ENCODE results near the gene RNF144A. TPM values are rescaled to one million over a fixed set of nuclear protein-coding genes. Genes with fewer than 3 reads are reported as not detected.

Gene RNF144A
- total RNA-seq, 6 experiments from 2014 or later, result 1.2 to 3.2 (median 2.0) TPM

- DNase-seq (no peak), ATAC-seq (peak in 2 of 4 donors; percentile 34 to 42)
- Histone ChIP-seq H3K4me3 (no peak overlapping the region), H3K27me3 (no peaks in the 10 kb centered on the region), H3K36me3 (no peaks in the 10 kb centered on the region), H3K27ac (no peak overlapping the region), H3K4me1 (no peaks in the 10 kb centered on the region), H3K9me3 (no peaks in the 10 kb centered on the region)
- TF ChIP-seq POLR2A (IDR thresholded peaks at IDR 0.05) (no peak), CTCF (IDR thresholded peaks at IDR 0.05) (no peak)
- 63% methylated on average over 8 of the region's 8 CpGs for WGBS (ENCODE audit: insufficient coverage, low coverage, low lambda C conversion rate, missing lambda C conversion rate)
- intact Hi-C loops (cut with DNase I), result loop anchor here in 1 of 2 donors (5.0 kb wide), 1 partner anchor 133 kb away; no protein-coding TSS in a partner anchor
Observed at GRCh38 chr2:6909431-6910385, 7.5 kb upstream of the RNF144A start.

GRCh38 chr2:6911721-6912120, 5.5 kb upstream of the RNF144A start:
- intact Hi-C loops (cut with DNase I), result loop anchor here in 1 of 2 donors (5.0 kb wide), 1 partner anchor 131 kb away; no protein-coding TSS in a partner anchor
- H3K36me3 ChIP-seq, result no peaks in the 10 kb centered on the region
- ATAC-seq, result no peak
- no peak overlapping the region for H3K4me3 ChIP-seq
- no peaks in the 10 kb centered on the region for H3K9me3 ChIP-seq
- no peak for DNase-seq
- no peaks in the 10 kb centered on the region for H3K27me3 ChIP-seq
- no peak overlapping the region for H3K27ac ChIP-seq
- no peaks in the 10 kb centered on the region for H3K4me1 ChIP-seq
- TF ChIP-seq CTCF (IDR thresholded peaks at IDR 0.05) (no peak), POLR2A (IDR thresholded peaks at IDR 0.05) (no peak)

- Histone ChIP-seq H3K27ac (no peak overlapping the region), H3K4me1 (peaks cover 0 to 5% (median 2%) of the 10 kb centered on the region in 4 donors), H3K36me3 (no peaks in the 10 kb centered on the region), H3K9me3 (no peaks in the 10 kb centered on the region), H3K4me3 (no peak overlapping the region), H3K27me3 (no peaks in the 10 kb centered on the region)
- DNase-seq (no peak), ATAC-seq (no peak)
- TF ChIP-seq POLR2A (IDR thresholded peaks at IDR 0.05) (no peak), CTCF (IDR thresholded peaks at IDR 0.05) (no peak)
- intact Hi-C loops (cut with DNase I), result loop anchor here in 1 of 2 donors (5.0 kb wide), 1 partner anchor 129 kb away; no protein-coding TSS in a partner anchor
- WGBS (ENCODE audit: insufficient coverage, low coverage, low lambda C conversion rate, missing lambda C conversion rate), result 66% methylated on average over 7 of the region's 9 CpGs
Observed at GRCh38 chr2:6913415-6914157, 3.6 kb upstream of the RNF144A start.

GRCh38 chr2:6914828-6915227, 2.4 kb upstream of the RNF144A start:
- intact Hi-C loops (cut with DNase I), result loop anchor here in 1 of 2 donors (5.0 kb wide), 1 partner anchor 127 kb away; no protein-coding TSS in a partner anchor
- no peak for DNase-seq
- H3K36me3 ChIP-seq, result no peaks in the 10 kb centered on the region
- peak in 1 of 4 donors; percentile 41 for ATAC-seq
- no peaks in the 10 kb centered on the region for H3K9me3 ChIP-seq
- WGBS (ENCODE audit: insufficient coverage, low coverage, low lambda C conversion rate, missing lambda C conversion rate), result 87% methylated on average over 3 of the region's 3 CpGs
- no peak for TF ChIP-seq POLR2A (IDR thresholded peaks at IDR 0.05)
- no peak for TF ChIP-seq CTCF (IDR thresholded peaks at IDR 0.05)
- no peak overlapping the region for H3K27ac ChIP-seq
- no peaks in the 10 kb centered on the region for H3K27me3 ChIP-seq
- H3K4me3 ChIP-seq, result no peak overlapping the region
- peaks cover 0 to 5% (median 2%) of the 10 kb centered on the region in 4 donors for H3K4me1 ChIP-seq

All from right lobe of liver (tissue), 6 donors.